Peyer's patch (tissue), 4 donors: Measurements from ENCODE around the gene LGALSL. TPM values are rescaled to one million over a fixed set of nuclear protein-coding genes. Genes with fewer than 3 reads are reported as not detected.

ENCODE experiments used
- DNase-seq, 3 donors: peaks; one replicate each; pipeline ENCODE4 v3.0.0-alpha.2; 2017 to 2019
- H3K27ac ChIP-seq, 4 donors: fragments of 200-600 bp; sonication (generic); one replicate each; pipeline ENCODE4 v1.5.1; 2016 to 2019
- H3K27me3 ChIP-seq, 2 donors: fragments of 200-600 bp; sonication (generic); one replicate each; pipeline ENCODE4 v1.5.1; 2019
- H3K36me3 ChIP-seq, 3 donors: fragments of 200-600 bp; sonication (generic); one replicate each; pipeline ENCODE4 v1.5.1; 2016 to 2019
- H3K4me1 ChIP-seq, 4 donors: fragments of 200-600 bp; sonication (generic); one replicate each; pipeline ENCODE4 v1.5.1; 2016 to 2019
- H3K4me3 ChIP-seq, 4 donors: fragments of 200-600 bp; sonication (generic); 1 replicate in 3 of 4; 2 replicates in 1 of 4; pipeline ENCODE4 v1.5.1; 2016 to 2019; ENCODE audit warnings: mild to moderate bottlenecking in 1 of 4
- H3K9me3 ChIP-seq, 4 donors: fragments of 200-600 bp; sonication (generic); one replicate each; pipeline ENCODE4 v1.5.1; 2016 to 2019; ENCODE audit warnings: mild to moderate bottlenecking in 1 of 4
- POLR2A ChIP-seq, 2 donors: fragments of 450-650 bp; IDR thresholded peaks; one replicate each; pipeline ENCODE4 v1.5.1; 2017; ENCODE audit warnings: antibody characterized with exemption in 2 of 2, mild to moderate bottlenecking in 2 of 2, moderate library complexity in 2 of 2
- total RNA-seq, 4 donors: library from RNA; depleted of rRNA; stranded (reverse); fragments of >200 nt; gene quantifications; one replicate each; pipeline ENCODE4 v1.1.0, GENCODE V29; 2016
- TF ChIP-seq, protein P1 (sequence below), 6 experiments: fragments of 450-650 bp in 4 of 6; fragments of 200-600 bp in 2 of 6; sonication (generic) in 1 of 6; IDR thresholded peaks; one replicate each; pipeline ENCODE4 v1.5.1; 2017 to 2019; ENCODE audit warnings: antibody characterized with exemption in 6 of 6, mild to moderate bottlenecking in 3 of 6, moderate library complexity in 1 of 6

Gene LGALSL
- total RNA-seq, 4 donors from 2014 or later: 17.8 to 56.1 (median 31.5) TPM

DNA sequence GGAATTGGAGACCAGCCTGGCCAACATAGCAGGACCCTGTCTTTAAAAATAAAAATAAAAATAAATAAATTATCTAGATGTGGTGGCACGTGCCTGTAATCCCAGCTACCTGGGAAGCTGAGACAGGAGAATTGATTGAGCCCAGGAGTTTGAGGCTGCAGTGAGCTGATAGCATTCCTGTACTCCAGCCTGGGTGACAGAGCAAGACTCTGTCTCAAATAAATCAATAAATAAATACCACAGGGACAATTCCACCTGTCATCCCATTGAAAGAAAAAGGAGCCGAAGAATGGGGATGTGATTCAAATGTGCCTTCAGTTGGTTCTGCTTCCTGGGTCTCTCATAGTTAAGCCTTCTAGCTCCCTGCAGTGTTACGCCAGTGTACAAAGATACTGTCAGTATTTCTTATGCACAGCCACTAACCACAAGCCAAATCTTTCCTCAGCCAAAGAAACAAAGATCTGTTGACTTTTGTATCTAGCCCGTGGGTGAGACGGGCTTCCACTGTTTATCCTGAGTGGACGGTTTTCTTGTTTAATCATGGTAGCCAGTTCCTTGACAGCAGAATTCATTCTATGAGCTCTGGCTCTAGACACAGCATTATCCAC is 12.6 kb downstream of the LGALSL start:
- H3K36me3 ChIP-seq: no peaks in the 10 kb centered on the region
- H3K27ac ChIP-seq: no peak overlapping the region
- no peak overlapping the region for H3K4me3 ChIP-seq
- TF ChIP-seq, protein P1, sequence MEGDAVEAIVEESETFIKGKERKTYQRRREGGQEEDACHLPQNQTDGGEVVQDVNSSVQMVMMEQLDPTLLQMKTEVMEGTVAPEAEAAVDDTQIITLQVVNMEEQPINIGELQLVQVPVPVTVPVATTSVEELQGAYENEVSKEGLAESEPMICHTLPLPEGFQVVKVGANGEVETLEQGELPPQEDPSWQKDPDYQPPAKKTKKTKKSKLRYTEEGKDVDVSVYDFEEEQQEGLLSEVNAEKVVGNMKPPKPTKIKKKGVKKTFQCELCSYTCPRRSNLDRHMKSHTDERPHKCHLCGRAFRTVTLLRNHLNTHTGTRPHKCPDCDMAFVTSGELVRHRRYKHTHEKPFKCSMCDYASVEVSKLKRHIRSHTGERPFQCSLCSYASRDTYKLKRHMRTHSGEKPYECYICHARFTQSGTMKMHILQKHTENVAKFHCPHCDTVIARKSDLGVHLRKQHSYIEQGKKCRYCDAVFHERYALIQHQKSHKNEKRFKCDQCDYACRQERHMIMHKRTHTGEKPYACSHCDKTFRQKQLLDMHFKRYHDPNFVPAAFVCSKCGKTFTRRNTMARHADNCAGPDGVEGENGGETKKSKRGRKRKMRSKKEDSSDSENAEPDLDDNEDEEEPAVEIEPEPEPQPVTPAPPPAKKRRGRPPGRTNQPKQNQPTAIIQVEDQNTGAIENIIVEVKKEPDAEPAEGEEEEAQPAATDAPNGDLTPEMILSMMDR (IDR thresholded peaks at IDR 0.05): no peak
- TF ChIP-seq POLR2A (IDR thresholded peaks at IDR 0.05): no peak
- peaks cover 0 to 8% (median 0%) of the 10 kb centered on the region in 4 donors for H3K4me1 ChIP-seq
- no peaks in the 10 kb centered on the region for H3K9me3 ChIP-seq
- no peak for DNase-seq
- no peaks in the 10 kb centered on the region for H3K27me3 ChIP-seq

DNA sequence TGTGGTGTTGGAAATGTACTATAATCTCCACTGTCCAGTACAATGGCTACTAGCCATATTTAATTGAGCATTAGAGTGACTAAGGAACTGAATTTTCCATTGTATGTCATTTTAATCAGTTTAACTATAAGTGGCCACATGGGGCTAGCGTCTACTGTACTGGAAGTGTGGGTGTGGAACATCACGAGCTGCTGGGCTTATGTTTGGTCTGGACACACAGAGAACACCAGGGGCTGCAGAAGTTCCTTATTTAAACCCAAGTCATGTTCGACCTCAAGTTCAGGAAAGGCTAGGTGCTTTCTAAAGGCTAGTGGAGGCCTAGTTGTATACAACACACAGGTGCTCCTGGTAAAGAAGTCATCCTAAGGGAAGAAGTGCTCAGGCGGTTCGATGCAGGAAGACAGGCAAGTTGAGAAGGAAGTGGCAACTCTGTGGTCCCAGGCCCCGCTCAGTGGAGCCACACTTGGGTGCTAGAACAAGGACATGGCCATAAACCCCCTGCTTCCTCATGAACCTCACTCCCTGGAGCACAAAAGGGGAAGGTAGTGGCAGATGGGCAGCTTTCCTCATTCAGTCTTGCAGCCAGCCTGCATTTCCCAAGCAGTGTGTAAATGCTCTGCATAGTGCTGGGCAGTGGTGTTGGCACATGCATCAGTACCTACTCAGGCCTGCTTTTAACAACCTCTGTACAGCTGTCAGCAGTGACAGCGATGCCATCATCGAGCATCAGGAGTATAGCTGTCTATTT is 13.3 kb downstream of the LGALSL start:
- TF ChIP-seq, protein P1 (IDR thresholded peaks at IDR 0.05): no peak
- no peak for TF ChIP-seq POLR2A (IDR thresholded peaks at IDR 0.05)
- no peak overlapping the region for H3K4me3 ChIP-seq
- H3K27ac ChIP-seq: no peak overlapping the region
- no peaks in the 10 kb centered on the region for H3K36me3 ChIP-seq
- DNase-seq: no peak
- H3K9me3 ChIP-seq: no peaks in the 10 kb centered on the region
- peaks cover 0 to 8% (median 0%) of the 10 kb centered on the region in 4 donors for H3K4me1 ChIP-seq
- H3K27me3 ChIP-seq: no peaks in the 10 kb centered on the region

DNA sequence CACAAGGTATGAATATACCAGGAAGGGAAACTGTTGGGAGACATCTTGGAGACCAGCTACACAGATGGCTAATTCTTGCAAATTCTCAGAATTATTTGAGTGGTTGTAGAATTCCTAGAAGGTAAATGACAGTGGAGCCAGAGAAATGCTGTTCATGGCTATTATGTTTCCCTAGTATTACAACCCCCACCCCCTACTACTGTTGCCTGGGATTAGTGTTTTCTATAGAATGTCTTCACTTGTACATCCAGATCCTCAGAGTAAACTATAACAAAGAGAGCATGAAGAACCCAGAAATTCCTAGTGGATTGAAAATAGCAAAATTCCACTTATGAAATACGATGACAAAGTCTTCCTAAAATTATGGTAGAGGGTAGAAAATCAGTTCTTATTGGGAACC is 15.3 kb downstream of the LGALSL start:
- no peak for DNase-seq
- no peaks in the 10 kb centered on the region for H3K36me3 ChIP-seq
- no peaks in the 10 kb centered on the region for H3K27me3 ChIP-seq
- peaks cover 0 to 2% (median 0%) of the 10 kb centered on the region in 4 donors for H3K4me1 ChIP-seq
- no peaks in the 10 kb centered on the region for H3K9me3 ChIP-seq
- TF ChIP-seq POLR2A (IDR thresholded peaks at IDR 0.05): no peak
- TF ChIP-seq, protein P1 (IDR thresholded peaks at IDR 0.05): no peak
- H3K27ac ChIP-seq: no peak overlapping the region
- H3K4me3 ChIP-seq: no peak overlapping the region

DNA sequence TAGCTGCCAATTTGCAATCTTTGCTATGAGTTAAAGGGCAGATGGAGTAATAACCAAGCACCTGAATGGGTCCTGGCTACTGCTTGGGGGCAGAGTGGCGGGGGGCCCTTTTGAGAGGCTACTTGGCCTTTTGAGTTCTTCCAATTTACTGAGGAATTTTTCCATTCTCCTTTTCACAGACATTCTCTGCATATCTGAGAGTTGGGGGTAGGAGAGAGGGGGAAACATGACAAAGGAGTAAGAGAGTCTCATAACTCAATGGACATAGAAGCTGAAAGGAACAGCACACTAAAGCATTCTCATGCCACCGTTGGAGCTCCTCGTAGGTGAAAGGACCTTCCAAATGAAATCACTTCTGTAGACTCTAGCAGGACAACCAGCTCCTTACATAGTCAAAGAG is 16.1 kb downstream of the LGALSL start:
- Histone ChIP-seq H3K9me3 (no peaks in the 10 kb centered on the region), H3K27me3 (no peaks in the 10 kb centered on the region), H3K36me3 (no peaks in the 10 kb centered on the region), H3K27ac (no peak overlapping the region), H3K4me1 (no peaks in the 10 kb centered on the region), H3K4me3 (no peak overlapping the region)
- no peak for DNase-seq
- no peak for TF ChIP-seq POLR2A (IDR thresholded peaks at IDR 0.05)
- TF ChIP-seq, protein P1 (IDR thresholded peaks at IDR 0.05): no peak

DNA sequence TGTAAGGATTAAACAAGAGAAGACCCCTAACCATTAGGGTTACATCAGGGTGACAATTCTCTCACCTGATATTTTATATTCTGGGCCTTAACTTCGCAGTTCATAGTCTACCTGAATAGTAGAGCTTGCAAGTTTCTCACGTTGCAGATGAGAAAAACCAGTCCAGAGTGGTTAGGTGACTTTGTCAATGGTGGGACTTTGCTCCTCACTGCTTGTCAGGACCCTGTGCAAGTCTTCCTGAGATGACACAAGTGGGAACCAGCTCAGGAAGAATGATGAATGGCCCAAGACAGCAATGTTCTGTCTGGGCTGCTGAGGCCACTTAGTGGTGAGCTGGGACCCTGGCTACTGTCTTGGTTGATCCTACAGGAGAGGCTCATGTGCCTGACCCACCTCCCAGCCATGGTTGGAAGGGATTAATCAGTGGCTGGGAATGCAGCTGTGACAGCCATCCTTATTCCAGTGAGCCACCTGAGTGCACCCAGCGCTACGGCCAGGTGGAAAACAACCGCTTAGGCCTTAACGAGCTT is 16.9 kb downstream of the LGALSL start:
- Histone ChIP-seq H3K36me3 (no peaks in the 10 kb centered on the region), H3K27ac (no peak overlapping the region), H3K27me3 (no peaks in the 10 kb centered on the region), H3K4me1 (no peaks in the 10 kb centered on the region), H3K9me3 (no peaks in the 10 kb centered on the region), H3K4me3 (no peak overlapping the region)
- no peak for TF ChIP-seq POLR2A (IDR thresholded peaks at IDR 0.05)
- TF ChIP-seq, protein P1 (IDR thresholded peaks at IDR 0.05): no peak
- no peak for DNase-seq
